GM12892 (cell line): ENCODE results near the gene HECW1.

ENCODE experiments used
- POLR2A ChIP-seq: IDR thresholded peaks from 2 replicates; pipeline ENCODE4 v1.6.1; 2011; ENCODE audit warnings: low read depth, low read length, control low read depth
- POLR2AphosphoS5 ChIP-seq: IDR thresholded peaks from 2 replicates; pipeline ENCODE4 v1.6.1; 2011; ENCODE audit warnings: low read depth, low read length, control low read depth
- TAF1 ChIP-seq: IDR thresholded peaks from 2 replicates; pipeline ENCODE4 v1.6.1; 2011; ENCODE audit warnings: low read depth, mild to moderate bottlenecking, control low read depth, low read length, borderline replicate concordance

DNA sequence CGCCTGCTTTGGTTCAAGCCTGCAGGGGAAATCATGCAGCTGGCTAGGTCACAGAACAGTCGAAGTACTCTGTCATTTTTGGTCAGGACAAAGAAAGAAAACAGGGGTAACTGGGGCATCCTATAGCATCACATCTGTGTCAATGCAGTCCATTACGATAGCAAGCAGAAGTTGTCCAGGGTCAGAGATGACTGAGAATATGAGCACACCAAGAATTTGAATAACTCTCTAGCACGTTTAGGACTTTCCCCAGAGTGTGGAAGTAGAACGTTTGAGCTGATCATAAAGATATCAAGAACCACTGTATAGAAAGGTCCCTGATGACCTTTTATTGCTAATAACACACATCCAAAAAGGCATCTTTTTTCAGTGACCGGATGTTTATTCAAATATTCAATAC lies 12.7 kb upstream of the HECW1 start:
- no peak for TF ChIP-seq POLR2AphosphoS5
- TF ChIP-seq POLR2A: no peak
- TF ChIP-seq TAF1: no peak
